ENCODE results near the gene COLEC12.

COLEC12 gene

DNA sequence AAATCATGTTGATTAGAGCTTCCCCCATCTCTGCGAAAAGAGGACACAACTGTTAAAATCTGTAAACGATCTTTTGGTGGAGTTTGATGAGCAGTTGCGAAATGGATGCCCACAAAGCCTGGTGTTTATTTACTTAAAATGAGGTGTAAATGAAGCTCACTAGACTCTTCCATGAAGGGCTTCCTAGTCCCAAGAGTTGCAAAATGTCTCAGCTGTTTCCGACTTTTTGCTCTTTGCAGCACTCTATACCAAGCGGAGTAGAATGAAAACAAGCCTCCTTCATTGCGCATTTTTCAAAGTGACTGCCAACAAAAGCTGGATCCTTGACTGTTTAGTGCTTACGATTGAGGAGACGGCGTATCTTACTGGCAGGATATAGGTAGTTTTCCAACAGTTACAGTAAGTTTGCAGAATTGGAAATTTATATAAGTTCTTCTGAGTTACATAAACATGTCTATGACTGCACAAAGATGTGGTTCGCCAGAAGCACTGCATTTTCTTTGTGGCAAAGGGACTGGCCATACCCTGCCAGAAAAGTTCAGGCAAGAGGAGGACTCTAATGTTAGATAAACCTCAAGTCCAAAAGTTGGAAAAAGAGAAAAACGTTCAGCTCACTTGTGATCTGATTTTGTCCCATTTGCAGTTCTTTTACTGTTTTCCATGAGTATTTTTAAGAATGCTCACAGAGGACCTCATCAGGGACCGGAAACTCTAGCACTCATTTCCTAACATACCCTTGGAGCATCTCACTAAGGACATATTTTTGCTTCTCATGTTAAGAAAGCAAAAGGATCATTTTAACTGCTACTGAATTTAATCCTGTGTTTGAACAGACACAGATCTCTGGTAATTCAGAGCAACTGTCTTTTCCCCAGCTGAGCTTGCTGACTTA, 42.7 kb downstream of the COLEC12 start:
- Histone ChIP-seq H3K36me3 (ENCODE audit: control insufficient read depth in 2 of 2, insufficient read depth in 1 of 2, low read length in 2 of 2) (no peaks in the 10 kb centered on the region), H3K4me1 (ENCODE audit: control insufficient read depth, insufficient read depth, low read length) (peaks cover 18% of the 10 kb centered on the region), H3K9me3 (ENCODE audit: control insufficient read depth, insufficient read depth, low read depth, low read length) (no peaks in the 10 kb centered on the region), H3K27ac (ENCODE audit: extremely low read depth, low read depth, low read length) (peak overlapping the region; percentile 63; the same call in 1 of the 2 replicates), H3K4me3 (ENCODE audit: low read depth, low read length) (no peak overlapping the region)
- TF ChIP-seq, protein P1, sequence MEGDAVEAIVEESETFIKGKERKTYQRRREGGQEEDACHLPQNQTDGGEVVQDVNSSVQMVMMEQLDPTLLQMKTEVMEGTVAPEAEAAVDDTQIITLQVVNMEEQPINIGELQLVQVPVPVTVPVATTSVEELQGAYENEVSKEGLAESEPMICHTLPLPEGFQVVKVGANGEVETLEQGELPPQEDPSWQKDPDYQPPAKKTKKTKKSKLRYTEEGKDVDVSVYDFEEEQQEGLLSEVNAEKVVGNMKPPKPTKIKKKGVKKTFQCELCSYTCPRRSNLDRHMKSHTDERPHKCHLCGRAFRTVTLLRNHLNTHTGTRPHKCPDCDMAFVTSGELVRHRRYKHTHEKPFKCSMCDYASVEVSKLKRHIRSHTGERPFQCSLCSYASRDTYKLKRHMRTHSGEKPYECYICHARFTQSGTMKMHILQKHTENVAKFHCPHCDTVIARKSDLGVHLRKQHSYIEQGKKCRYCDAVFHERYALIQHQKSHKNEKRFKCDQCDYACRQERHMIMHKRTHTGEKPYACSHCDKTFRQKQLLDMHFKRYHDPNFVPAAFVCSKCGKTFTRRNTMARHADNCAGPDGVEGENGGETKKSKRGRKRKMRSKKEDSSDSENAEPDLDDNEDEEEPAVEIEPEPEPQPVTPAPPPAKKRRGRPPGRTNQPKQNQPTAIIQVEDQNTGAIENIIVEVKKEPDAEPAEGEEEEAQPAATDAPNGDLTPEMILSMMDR (tag by site-specific recombination; IDR thresholded peaks at IDR 0.05), result no peak
- no peak for TF ChIP-seq ZNF169 (tag by site-specific recombination; IDR thresholded peaks at IDR 0.05)
- TF ChIP-seq OVOL3 (tag by site-specific recombination; IDR thresholded peaks at IDR 0.05), result 0 out of 2 replicates have a peak, but pooled peaks have one; percentile 3
- TF ChIP-seq ZNF513 (tag by site-specific recombination; IDR thresholded peaks at IDR 0.05), result 0 out of 2 replicates have a peak, but pooled peaks have one; percentile 13
- TF ChIP-seq ZNF776 (tag by site-specific recombination; IDR thresholded peaks at IDR 0.05; ENCODE audit: borderline replicate concordance), result no peak
- TF ChIP-seq ZNF768 (tag by site-specific recombination; IDR thresholded peaks at IDR 0.05), result no peak
- 0 out of 2 replicates have a peak, but pooled peaks have one; percentile 10 for TF ChIP-seq ZNF366 (tag by site-specific recombination; conservative IDR thresholded peaks at IDR 0.05)
- TF ChIP-seq ZNF26 (tag by site-specific recombination; IDR thresholded peaks at IDR 0.05), result no peak
- TF ChIP-seq ZNF10 (tag by site-specific recombination; IDR thresholded peaks at IDR 0.05), result peak; percentile 58; the same call in 1 of the 2 replicates
- TF ChIP-seq ZBTB17 (tag by site-specific recombination; IDR thresholded peaks at IDR 0.05), result 0 out of 2 replicates have a peak, but pooled peaks have one; percentile 26
- no peak for TF ChIP-seq ZNF624 (tag by site-specific recombination; IDR thresholded peaks at IDR 0.05)
- no peak for TF ChIP-seq GLIS2 (tag by site-specific recombination; IDR thresholded peaks at IDR 0.05)
- no peak for TF ChIP-seq ZNF548 (tag by site-specific recombination; IDR thresholded peaks at IDR 0.05)
- TF ChIP-seq MZF1 (tag by site-specific recombination; IDR thresholded peaks at IDR 0.05; ENCODE audit: borderline replicate concordance), result 0 out of 2 replicates have a peak, but pooled peaks have one; percentile 2
- CTCF ChIA-PET, result interaction anchor here (0.5 to 0.6 kb wide), 2 partner anchors 157 to 262 kb away, joined by 3 to 5 read pairs; no protein-coding TSS in a partner anchor
- POLR2A ChIA-PET, result interaction anchor here (0.5 kb wide), 1 partner anchor 216 kb away, joined by 3 read pairs; no protein-coding TSS in a partner anchor

DNA sequence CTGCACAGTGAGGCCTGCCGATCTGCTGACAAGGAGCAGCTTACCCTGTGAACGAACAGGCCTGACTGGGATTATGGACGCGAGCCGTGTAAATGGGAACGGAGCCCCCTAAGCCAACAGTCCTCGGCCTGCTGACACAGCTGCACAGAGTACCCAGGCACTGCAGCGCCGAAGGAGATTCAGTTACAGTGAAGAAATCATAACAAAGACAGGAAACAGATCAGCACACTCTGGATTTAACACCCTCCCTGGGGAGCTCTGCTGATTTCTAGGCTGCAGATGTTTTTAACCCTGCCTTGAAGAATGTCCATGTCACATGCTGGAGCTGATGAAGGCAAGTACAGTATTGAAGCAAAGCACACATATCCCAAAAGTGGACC, 43.4 kb downstream of the COLEC12 start:
- H3K4me1 ChIP-seq (ENCODE audit: control insufficient read depth, insufficient read depth, low read length), result peaks cover 18% of the 10 kb centered on the region
- H3K4me3 ChIP-seq (ENCODE audit: low read depth, low read length), result no peak overlapping the region
- ChIA-PET POLR2A (interaction anchor here (0.5 kb wide), 1 partner anchor 217 kb away, joined by 3 read pairs; no protein-coding TSS in a partner anchor), CTCF (interaction anchor here (0.5 kb wide), 1 partner anchor 262 kb away, joined by 5 read pairs; no protein-coding TSS in a partner anchor)
- H3K27ac ChIP-seq (ENCODE audit: extremely low read depth, low read depth, low read length), result peak overlapping the region; percentile 63; the same call in 1 of the 2 replicates
- H3K9me3 ChIP-seq (ENCODE audit: control insufficient read depth, insufficient read depth, low read depth, low read length), result no peaks in the 10 kb centered on the region
- H3K36me3 ChIP-seq (ENCODE audit: control insufficient read depth in 2 of 2, insufficient read depth in 1 of 2, low read length in 2 of 2), result no peaks in the 10 kb centered on the region
- no peak for TF ChIP-seq ZNF146 (tag by site-specific recombination; IDR thresholded peaks at IDR 0.05)
- peak; percentile 39; the same call in 1 of the 2 replicates for TF ChIP-seq ZNF629 (tag by site-specific recombination; IDR thresholded peaks at IDR 0.05)
- 0 out of 2 replicates have a peak, but pooled peaks have one; percentile 15 for TF ChIP-seq ZIC2 (tag by site-specific recombination; IDR thresholded peaks at IDR 0.05)
- TF ChIP-seq, protein P2, sequence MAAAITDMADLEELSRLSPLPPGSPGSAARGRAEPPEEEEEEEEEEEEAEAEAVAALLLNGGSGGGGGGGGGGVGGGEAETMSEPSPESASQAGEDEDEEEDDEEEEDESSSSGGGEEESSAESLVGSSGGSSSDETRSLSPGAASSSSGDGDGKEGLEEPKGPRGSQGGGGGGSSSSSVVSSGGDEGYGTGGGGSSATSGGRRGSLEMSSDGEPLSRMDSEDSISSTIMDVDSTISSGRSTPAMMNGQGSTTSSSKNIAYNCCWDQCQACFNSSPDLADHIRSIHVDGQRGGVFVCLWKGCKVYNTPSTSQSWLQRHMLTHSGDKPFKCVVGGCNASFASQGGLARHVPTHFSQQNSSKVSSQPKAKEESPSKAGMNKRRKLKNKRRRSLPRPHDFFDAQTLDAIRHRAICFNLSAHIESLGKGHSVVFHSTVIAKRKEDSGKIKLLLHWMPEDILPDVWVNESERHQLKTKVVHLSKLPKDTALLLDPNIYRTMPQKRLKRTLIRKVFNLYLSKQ (tag by site-specific recombination; IDR thresholded peaks at IDR 0.05; ENCODE audit: borderline replicate concordance), result no peak
- peak; percentile 34; the same call in 1 of the 2 replicates for TF ChIP-seq ZNF394 (tag by site-specific recombination; IDR thresholded peaks at IDR 0.05; ENCODE audit: borderline replicate concordance)
- no peak for TF ChIP-seq ZNF785 (tag by site-specific recombination; IDR thresholded peaks at IDR 0.05)
- TF ChIP-seq GLIS1 (tag by site-specific recombination; IDR thresholded peaks at IDR 0.05), result 0 out of 2 replicates have a peak, but pooled peaks have one; percentile 23
- peak; percentile 34; the same call in 1 of the 2 replicates for TF ChIP-seq ZBTB20 (tag by site-specific recombination; IDR thresholded peaks at IDR 0.05)
- TF ChIP-seq ZBTB17 (tag by site-specific recombination; IDR thresholded peaks at IDR 0.05), result peak; percentile 83
- no peak for TF ChIP-seq REPIN1 (tag by site-specific recombination; IDR thresholded peaks at IDR 0.05; ENCODE audit: low read depth)
- TF ChIP-seq GFI1B (tag by site-specific recombination; IDR thresholded peaks at IDR 0.05), result peak; percentile 64; the same call in 1 of the 2 replicates
- no peak for TF ChIP-seq ZNF37A (tag by site-specific recombination; IDR thresholded peaks at IDR 0.05)
- TF ChIP-seq ZNF16 (tag by site-specific recombination; IDR thresholded peaks at IDR 0.05; ENCODE audit: low read depth), result no peak

All from HEK293 (cell line).